HepG2 (cell line): ENCODE data around the gene MMP24OS. TPM values are rescaled to one million over a fixed set of nuclear protein-coding genes. Genes with fewer than 3 reads are reported as not detected.

Experiments used
- ATF7 ChIP-seq, 2 experiments: fragments of 450-650 bp in 1 of 2; sonication (generic) in 1 of 2; formaldehyde crosslinking in 1 of 2; IDR thresholded peaks; 2 replicates each; pipeline versions ENCODE4 v1.4.0 to v1.6.1; 2016 to 2020; ENCODE audit warnings: antibody characterized with exemption in 1 of 2, mild to moderate bottlenecking in 1 of 2, missing genetic modification reagents in 1 of 2
- CHD4 ChIP-seq: fragments of 200-600 bp; sonication (generic); IDR thresholded peaks from 2 replicates; pipeline ENCODE4 v1.7.0; 2017; ENCODE audit warnings: mild to moderate bottlenecking, low read length, borderline replicate concordance
- ELF4 ChIP-seq: sonication (generic); formaldehyde crosslinking; IDR thresholded peaks from 2 replicates; pipeline ENCODE4 v1.5.0; 2020; ENCODE audit warnings: missing genetic modification reagents, mild to moderate bottlenecking, moderate library complexity, borderline replicate concordance
- FIP1L1 ChIP-seq: fragments of 200-400 bp; formaldehyde crosslinking; IDR thresholded peaks from 2 replicates; pipeline ENCODE4 v1.6.1; 2018; ENCODE audit warnings: low read depth, mild to moderate bottlenecking, low read length, moderate library complexity, borderline replicate concordance; ENCODE audit not compliant: insufficient read depth
- HIVEP1 ChIP-seq: sonication (generic); formaldehyde crosslinking; IDR thresholded peaks from 2 replicates; pipeline ENCODE4 v1.4.0; 2020; ENCODE audit warnings: mild to moderate bottlenecking, missing genetic modification reagents
- MLLT10 ChIP-seq: sonication (generic); formaldehyde crosslinking; IDR thresholded peaks from 2 replicates; pipeline ENCODE4 v1.4.0; 2020; ENCODE audit warnings: missing genetic modification reagents
- SALL2 ChIP-seq: sonication (generic); formaldehyde crosslinking; IDR thresholded peaks from 2 replicates; pipeline ENCODE4 v1.8.1; 2023; ENCODE audit warnings: mild to moderate bottlenecking, missing genetic modification reagents, inconsistent platforms
- SMYD3 ChIP-seq: sonication (generic); formaldehyde crosslinking; IDR thresholded peaks from 2 replicates; pipeline ENCODE4 v1.8.1; 2023; ENCODE audit warnings: mild to moderate bottlenecking, missing genetic modification reagents
- SRSF9 ChIP-seq: fragments of 200-400 bp; formaldehyde crosslinking; IDR thresholded peaks from 2 replicates; pipeline ENCODE4 v1.6.1; 2018; ENCODE audit warnings: borderline replicate concordance, mild to moderate bottlenecking, low read depth, low read length; ENCODE audit not compliant: insufficient read depth, poor library complexity, severe bottlenecking
- ZBTB2 ChIP-seq: sonication (generic); formaldehyde crosslinking; IDR thresholded peaks from 2 replicates; pipeline ENCODE4 v1.8.0; 2022; ENCODE audit warnings: low read depth, missing genetic modification reagents
- ZBTB3 ChIP-seq: sonication (generic); formaldehyde crosslinking; IDR thresholded peaks from 2 replicates; pipeline ENCODE4 v1.4.0; 2020; ENCODE audit warnings: low read depth, mild to moderate bottlenecking, moderate library complexity, missing genetic modification reagents, borderline replicate concordance
- ZBTB34 ChIP-seq: sonication (generic); formaldehyde crosslinking; IDR thresholded peaks from 2 replicates; pipeline ENCODE4 v1.8.0; 2022; ENCODE audit warnings: mild to moderate bottlenecking, missing genetic modification reagents
- ZBTB7B ChIP-seq: sonication (generic); formaldehyde crosslinking; IDR thresholded peaks from 2 replicates; pipeline ENCODE4 v1.4.0; 2020; ENCODE audit warnings: missing genetic modification reagents
- ZFYVE20 ChIP-seq: sonication (generic); formaldehyde crosslinking; IDR thresholded peaks from 2 replicates; pipeline ENCODE4 v1.8.0; 2023; ENCODE audit warnings: low read depth, mild to moderate bottlenecking, moderate library complexity, missing genetic modification reagents, borderline replicate concordance
- ZNF407 ChIP-seq: sonication (generic); formaldehyde crosslinking; IDR thresholded peaks from one replicate; pipeline ENCODE4 v1.5.1; 2020; ENCODE audit warnings: mild to moderate bottlenecking, missing genetic modification reagents; ENCODE audit errors: not compliant biosample characterization
- ZNF781 ChIP-seq: sonication (generic); formaldehyde crosslinking; IDR thresholded peaks from 2 replicates; pipeline ENCODE4 v1.5.1; 2020; ENCODE audit warnings: borderline replicate concordance, mild to moderate bottlenecking, missing genetic modification reagents; ENCODE audit errors: not compliant biosample characterization
- polyA plus RNA-seq, 8 experiments: library from polyadenylated mRNA; depleted of rRNA in 3 of 8; stranded (reverse) in 7 of 8; unstranded in 1 of 8; fragments of >200 nt; fragmentation: Illumina TruSeq in 4 of 8; extraction: Trizol in 4 of 8; gene quantifications; 2 replicates each; pipeline versions ENCODE4 v1.2.1 to v1.2.3, GENCODE V29; 2011 to 2016; ENCODE audit warnings: low read depth in 4 of 8, missing spikeins in 1 of 8, mixed read lengths in 1 of 8; ENCODE audit not compliant: insufficient read depth in 1 of 8
- total RNA-seq, 5 experiments: library from RNA; depleted of rRNA; stranded (reverse); fragments of >200 nt; fragmentation: Illumina TruSeq; extraction: Trizol; gene quantifications; 2 replicates each; pipeline ENCODE4 v1.2.3, GENCODE V29; 2016; ENCODE audit warnings: low read depth in 1 of 5

The MMP24OS gene
- total and polyA plus RNA-seq, 2 of the 13 experiments (the other 11 are each of a cell fraction or from before 2014, with no cell fraction given) = 6.0 to 8.5 TPM

- TF ChIP-seq ZNF407 (CRISPR knock-in tag) (no peak), MLLT10 (CRISPR knock-in tag) (no peak), FIP1L1 (no peak), ZNF781 (CRISPR knock-in tag) (no peak), ZBTB34 (CRISPR knock-in tag) (no peak; the same call in 1 of the 2 replicates), ATF7 (IDR thresholded peaks at IDR 0.05) (no peak), ATF7 (CRISPR knock-in tag; IDR thresholded peaks at IDR 0.05) (no peak), ZBTB2 (CRISPR knock-in tag) (no peak), SRSF9 (no peak), ELF4 (CRISPR knock-in tag) (no peak), HIVEP1 (CRISPR knock-in tag) (no peak), SALL2 (CRISPR knock-in tag) (0 out of 2 replicates have a peak, but pooled peaks have one; percentile 3), ZFYVE20 (CRISPR knock-in tag) (no peak), SMYD3 (CRISPR knock-in tag) (no peak), CHD4 (no peak), ZBTB3 (CRISPR knock-in tag) (no peak), ZBTB7B (no peak)
Observed at GRCh38 chr20:35283441-35284266, 5.7 kb upstream of the MMP24OS start (continued).
